GM21737 (cell line): ENCODE data around the gene CCHCR1.
"Not testable (repeated sequence)": the region's sequence is repeated elsewhere in the genome, so short reads cannot be mapped to it uniquely, and the experiment has no call there.

ENCODE experiments used
- ATAC-seq: cut with Tn5 transposase; IDR thresholded peaks from one replicate; pipeline ENCODE4 v1.9.1; 2021; ENCODE audit warnings: mild to moderate bottlenecking, moderate library complexity; ENCODE audit not compliant: unreplicated experiment

CCHCR1 gene

DNA sequence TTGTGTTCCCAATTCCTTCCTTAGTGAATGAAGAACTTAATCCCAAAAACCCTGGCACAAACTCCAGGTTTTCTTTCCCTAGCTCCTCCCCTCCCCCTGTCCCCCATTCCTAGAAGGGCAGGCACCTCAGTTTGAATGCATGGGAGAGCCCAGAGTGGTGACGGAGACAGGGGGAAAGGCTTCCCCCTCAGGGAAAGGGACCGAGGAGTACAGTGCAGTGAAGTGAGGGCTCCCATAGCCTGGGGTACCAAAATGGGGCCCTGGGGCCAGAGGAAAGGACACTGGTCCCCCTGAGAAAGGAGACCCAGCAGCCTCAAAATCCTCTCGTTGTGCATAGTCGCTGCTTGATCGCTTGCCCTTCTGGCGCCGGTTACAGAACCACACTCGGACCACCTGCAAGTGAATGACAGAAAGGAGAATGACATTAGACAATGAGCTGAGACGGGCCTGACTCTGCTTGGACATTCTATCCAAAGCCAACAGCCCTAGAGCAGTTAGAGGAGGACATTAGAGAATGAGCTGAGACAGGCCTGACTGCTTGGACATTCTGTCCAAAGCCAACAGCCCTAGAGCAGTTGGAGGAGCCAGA, 7.0 kb upstream of the CCHCR1 start:
- not testable (repeated sequence) for ATAC-seq

DNA sequence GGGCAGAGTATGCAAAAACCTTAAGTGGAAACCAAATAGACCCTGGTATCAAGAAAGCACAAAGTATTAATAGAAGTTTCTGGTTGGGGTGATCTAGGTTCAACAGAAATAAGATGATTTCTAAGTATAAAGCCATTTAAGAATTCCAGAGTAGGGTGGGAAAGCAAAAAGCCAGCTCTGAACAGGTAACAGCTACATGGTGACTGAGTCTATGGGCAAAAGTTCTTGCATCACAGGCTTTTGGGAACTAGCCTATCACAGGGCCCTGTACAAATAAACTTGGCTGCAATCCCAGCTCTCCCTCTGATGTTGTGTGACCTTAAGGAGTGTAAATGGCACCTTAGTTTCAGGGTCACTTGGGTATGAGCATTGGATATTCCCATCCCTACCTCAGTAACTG, 6.3 kb upstream of the CCHCR1 start:
- ATAC-seq: no peak

DNA sequence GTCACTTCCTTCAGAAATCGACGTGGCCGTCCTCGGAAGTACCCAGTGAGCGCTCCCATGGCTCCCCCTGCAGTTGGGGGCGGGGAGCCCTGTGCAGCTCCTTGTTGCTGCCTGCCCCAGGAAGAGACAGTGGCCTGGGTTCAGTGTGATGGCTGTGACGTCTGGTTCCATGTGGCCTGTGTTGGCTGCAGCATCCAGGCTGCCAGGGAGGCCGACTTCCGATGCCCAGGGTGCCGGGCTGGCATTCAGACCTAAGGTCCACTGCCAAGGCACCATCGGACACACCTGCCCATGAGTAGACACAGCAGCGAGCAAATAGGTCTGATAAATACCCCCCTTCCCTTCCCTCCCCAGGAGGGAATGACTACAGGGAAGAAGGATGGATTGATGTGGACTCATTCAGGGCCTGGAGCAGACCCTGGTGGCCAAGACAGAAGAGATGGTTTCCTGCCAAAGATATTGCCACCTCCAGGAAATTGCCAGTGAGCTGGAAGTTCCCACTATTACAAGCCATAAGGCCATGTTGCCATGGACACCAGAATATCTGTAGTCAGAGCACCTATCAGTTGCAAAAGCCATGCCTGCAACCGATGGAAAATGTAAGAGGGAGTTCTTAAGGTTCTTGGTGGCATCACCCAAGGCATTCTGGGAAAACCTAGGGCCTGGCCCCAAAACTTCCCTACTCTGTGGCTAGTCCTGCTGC, 5.0 kb upstream of the CCHCR1 start:
- ATAC-seq: no peak

GRCh38 chr6:31161216-31162126, 3.9 kb upstream of the CCHCR1 start:
- ATAC-seq: no peak

GRCh38 chr6:31158863-31159855, 1.6 kb upstream of the CCHCR1 start:
- peak; percentile 5 for ATAC-seq

DNA sequence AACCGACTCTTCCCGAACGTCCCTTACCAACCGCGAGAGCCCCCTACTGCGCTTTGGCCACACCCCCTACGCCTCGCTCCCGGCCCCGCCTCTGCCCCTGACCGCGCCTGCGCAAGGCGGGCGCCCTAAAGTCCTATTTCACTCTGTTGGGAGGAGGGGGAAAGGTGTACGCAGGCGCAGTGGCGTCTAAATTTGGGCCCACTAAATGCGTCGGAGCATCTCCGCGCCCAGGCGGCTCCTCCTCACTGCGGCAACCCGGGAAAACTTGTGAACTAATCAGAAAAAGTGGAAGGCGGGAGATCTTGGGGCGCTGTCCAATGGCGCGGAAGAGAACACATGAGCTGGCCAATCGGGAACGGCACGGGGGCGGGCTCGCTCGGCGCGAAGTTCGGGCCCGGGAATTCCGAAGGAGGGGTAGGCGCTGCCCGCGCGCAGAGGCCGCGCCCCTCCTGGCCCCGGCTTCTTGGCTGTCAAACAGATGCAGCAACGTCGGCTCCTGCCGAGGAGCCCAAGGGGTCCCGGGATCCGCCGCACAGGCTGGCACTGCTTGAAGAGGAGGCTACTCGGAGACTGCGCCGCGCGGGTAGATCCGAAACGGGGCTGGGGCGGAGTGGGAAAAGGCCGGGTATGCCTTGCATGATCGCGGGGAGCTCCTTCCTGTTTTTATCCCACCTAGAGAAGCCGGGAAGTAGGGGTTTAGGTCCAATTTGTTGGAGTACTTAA, 699 bp upstream of the CCHCR1 start, which contains the start of gene TCF19:
Gene TCF19, plus strand, starts transcription at position 450 of the 723 bp plus-strand sequence. CDS start 881 bp downstream, outside the sequence.
- peak; percentile 79 for ATAC-seq

DNA sequence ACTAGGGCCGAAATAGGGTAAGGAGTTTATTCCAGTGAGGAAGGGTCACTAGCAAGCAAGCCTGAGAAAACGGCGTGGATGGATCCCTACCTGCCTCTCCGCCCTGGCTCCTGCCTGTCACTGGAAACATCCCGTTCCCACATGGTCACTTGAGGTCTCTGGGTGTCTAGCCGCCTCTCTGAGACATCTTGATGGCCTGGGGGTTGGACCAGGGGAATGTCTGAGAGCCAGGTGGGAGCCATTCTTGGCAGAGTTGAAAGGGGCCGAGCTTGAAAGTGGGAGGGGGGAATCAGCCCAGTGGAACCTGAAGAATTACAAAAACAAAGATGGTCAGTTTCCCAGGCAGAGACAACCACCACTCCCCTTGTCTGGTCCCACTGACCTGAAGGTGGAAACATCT, 961 bp downstream of the CCHCR1 start:
- ATAC-seq: no peak

DNA sequence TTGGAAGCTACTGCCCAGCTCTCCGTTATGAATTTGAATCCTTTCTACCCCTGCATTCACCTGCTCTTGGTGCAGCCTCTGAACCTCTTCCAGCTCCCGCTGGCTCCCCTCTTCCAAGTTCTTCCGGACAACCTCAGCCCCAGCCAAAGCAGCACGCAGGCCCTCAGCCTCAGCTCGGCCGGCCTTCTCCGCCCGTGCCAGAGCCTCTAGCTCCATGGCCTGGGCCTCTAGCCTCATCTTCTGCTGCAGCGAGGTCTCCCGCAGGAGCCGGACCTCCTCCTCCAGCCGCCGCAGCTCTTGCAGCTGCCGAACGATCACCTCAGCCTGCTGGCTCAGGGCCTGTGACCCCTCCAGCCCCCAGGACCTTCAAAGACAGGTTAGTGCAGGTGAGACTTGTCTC, 3.2 kb downstream of the CCHCR1 start:
- ATAC-seq: no peak

- ATAC-seq: no peak
These were observed 4.8 kb downstream of the CCHCR1 start for GRCh38 chr6:31152781-31153180.

DNA sequence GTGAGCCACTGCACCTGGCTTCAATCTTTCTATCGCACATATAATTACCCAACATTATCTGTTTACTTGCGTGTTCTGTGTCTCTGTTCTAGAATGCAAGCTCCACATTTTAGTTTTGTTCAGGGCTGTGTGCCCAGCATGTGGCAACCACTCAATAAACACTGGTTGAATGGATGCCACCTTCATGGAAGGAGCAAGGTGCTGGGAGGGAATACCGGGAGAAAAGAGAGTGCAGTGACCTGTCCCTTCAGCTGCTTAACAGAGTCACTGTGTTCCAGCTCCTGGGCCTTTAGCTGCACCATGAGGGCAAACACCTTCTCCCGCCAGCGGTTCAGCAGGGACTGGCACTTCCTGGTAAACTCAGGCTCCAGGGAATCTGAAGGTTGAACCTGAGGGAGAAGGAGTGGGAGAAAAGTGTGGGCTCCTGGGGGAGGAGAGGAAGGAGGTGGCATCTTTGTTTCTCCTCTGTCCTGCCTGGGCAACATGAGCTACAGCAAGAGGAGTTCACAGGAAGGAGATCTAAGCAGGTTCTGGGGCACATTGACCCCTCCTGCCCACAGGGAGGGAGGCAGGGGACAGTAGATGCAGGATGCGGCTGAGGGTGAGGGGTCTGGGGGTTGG, 7.7 kb downstream of the CCHCR1 start:
- ATAC-seq: no peak

DNA sequence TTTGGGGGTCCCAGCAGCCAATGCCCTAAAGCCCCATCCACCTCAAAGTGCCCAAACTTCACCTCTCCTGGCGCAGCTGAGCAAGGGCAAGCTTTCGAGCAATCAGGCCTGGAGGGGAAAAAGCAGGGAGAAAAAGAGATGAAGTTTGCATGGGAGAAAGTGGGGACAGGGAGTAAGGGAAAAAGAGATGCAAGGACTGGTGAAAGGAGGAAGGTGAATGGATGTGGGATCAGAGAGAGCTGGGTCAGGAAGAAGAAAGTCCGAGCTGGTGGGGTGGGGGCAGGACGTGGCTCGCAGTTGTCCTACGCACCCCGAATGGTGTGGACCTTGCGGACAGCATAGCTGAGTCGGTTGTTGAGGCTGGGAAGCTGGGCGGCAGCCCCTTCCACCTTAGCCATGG, 12.2 kb downstream of the CCHCR1 start:
- no peak for ATAC-seq

DNA sequence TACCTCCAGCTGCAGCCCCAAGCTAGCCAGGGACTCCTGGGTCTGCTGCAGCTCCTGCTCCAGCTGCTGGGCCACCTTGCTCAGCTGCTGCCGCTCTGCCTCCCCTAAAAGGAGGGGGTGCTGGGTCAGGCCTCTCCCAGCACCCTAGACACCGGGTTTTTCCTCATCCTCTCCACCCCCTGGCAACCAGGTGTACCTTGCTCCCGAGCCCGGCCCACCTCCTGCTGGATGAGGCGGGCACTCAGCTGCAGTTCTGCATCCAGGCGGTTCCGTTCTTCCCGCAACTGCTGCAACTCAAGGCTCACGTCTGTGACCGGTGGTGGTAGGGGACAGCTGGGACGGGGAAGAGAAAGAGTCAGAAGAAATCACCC, 12.6 kb downstream of the CCHCR1 start:
- no peak for ATAC-seq

GRCh38 chr6:31144296-31144969, 13.2 kb downstream of the CCHCR1 start:
- no peak for ATAC-seq

DNA sequence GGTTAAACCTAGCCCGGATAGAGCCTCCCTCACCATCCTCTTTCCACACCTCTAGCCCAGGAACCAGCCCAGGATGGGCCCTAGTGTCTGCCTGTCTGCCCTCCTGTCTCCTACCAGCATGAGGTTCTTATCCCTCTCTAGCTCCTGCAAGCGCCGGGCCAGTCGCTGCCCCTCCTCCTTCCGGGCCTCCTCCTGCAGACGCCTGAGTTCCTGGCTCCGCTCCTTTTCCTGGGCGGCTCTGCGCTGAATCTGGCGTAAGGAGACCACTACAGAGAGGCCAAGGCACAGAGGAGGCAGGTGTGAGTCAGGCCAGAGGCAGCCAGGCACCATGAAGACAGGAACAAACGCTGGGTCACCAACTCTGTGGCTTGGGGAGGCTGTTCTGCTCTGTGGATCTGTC, 14.5 kb downstream of the CCHCR1 start:
- no peak for ATAC-seq

GRCh38 chr6:31142361-31142761, 15.2 kb downstream of the CCHCR1 start:
- no peak for ATAC-seq

DNA sequence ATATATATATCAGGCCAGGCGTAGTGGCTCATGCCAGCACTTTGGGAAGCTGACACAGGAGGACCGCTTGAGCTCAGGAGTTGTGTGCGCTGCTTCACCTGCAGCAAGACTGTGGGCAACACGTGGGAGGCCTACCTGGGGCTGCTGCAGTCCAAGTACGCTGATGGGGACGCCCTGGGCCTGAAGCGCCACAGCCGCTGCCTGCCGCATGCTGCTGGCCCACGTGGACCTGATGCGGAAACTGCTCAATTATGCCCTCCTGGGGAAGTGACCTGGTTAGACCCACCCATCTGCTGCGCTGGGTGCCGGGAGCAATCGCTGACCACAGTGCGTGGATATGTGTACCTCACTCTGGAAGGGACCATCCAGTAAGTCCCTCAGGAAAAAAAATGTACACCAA, 17.0 kb downstream of the CCHCR1 start:
- ATAC-seq: no peak

- no peak for ATAC-seq
These were observed 18.0 kb downstream of the CCHCR1 start for GRCh38 chr6:31139599-31139998.

DNA sequence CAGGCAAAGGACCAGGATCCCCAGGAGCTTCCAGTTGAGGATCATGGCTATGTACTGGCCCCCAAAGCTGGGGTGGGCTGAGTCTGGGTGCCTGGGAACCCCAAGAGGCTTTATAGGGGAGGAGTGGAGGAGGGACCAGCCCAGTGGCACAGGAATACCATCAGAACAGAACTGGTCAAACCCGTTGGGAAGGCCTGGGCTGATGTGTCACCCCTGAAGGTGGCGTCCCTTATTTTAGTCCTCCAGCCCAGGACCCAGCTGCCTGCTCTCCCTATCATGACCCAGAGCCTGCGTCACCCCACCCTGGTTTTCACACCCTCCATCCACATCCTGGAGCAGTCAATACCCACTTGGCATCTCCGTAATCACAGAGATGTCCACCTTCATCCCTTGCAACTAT, 18.6 kb downstream of the CCHCR1 start, which contains the start of gene PSORS1C2:
Gene PSORS1C2, minus strand, starts transcription at position 85 of the 400 bp plus-strand sequence. Its CDS starts 40 bp downstream, at position 45.
- no peak for ATAC-seq

DNA sequence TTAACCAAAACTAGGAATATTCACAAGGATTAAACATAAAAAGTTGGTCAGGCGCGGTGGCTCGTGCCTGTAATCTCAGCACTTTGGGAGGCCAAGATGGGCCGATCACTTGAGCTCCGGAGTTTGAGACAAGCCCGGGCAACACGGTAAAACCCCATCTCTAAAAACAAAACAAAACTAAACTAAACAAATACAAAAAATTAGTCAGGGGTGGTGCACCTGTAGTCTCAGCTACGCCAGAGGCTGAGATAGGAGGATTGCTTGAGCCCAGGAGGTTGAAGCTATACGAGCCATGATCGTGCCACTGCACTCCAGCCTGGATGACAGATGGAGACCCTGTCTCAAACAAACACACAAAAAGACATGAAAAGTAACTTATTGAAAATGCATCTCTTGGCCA, 21.9 kb downstream of the CCHCR1 start:
- no peak for ATAC-seq
